ENCODE measurements around the gene ZBTB22. TPM values are rescaled to one million over a fixed set of nuclear protein-coding genes. Genes with fewer than 3 reads are reported as not detected.
"Not testable (repeated sequence)": the region's sequence is repeated elsewhere in the genome, so short reads cannot be mapped to it uniquely, and the experiment has no call there.

ZBTB22 gene
- total RNA-seq, 1 donor from 2014 or later, result 27.3 TPM

DNA sequence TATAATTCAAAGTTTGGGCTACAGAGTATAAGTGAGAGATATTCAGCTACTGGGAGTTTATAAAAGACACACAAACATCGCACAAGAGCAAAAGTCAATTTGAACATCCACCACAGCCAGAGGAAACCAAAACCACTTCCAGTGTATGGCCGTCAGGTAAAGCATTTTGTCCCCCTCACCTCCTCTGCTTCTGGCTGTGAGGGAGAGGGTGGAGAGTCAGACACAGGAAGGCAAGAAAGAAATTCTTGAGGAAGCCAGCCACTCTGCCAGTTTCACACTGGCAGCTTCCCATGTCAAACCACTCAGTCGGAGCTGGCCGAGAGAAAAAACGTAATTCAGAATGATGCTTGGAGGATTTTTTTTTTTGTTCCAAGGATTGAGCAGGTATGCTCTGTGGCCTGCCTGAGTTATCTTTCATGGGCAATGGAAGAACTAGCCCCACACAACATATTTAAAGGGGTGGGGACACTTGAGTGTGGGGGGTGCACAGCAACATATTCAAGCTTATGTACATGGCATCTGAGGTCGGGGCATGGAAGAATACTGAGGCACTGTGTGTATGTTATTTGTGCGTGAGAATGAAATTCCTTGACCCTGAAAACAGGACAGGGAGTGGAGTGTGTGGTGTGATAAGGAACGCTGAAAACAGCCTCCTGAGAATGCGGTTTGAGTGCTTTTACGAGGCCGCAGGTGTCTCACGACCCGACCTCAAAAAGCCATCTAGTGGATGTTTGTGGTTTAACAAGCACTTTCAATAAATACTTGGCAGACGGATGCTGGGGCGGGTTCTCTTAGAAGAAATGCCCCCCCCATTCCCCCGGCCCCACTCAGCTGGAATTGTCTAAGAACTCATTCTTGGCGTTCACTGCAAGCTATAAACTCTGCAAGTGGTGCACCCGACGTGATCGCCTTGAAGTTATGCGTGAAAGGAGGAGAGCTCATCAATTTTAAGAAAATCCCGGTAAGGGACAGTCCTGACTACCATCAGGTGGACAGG, 27.5 kb upstream of the ZBTB22 start:
- TF ChIP-seq, protein P1, sequence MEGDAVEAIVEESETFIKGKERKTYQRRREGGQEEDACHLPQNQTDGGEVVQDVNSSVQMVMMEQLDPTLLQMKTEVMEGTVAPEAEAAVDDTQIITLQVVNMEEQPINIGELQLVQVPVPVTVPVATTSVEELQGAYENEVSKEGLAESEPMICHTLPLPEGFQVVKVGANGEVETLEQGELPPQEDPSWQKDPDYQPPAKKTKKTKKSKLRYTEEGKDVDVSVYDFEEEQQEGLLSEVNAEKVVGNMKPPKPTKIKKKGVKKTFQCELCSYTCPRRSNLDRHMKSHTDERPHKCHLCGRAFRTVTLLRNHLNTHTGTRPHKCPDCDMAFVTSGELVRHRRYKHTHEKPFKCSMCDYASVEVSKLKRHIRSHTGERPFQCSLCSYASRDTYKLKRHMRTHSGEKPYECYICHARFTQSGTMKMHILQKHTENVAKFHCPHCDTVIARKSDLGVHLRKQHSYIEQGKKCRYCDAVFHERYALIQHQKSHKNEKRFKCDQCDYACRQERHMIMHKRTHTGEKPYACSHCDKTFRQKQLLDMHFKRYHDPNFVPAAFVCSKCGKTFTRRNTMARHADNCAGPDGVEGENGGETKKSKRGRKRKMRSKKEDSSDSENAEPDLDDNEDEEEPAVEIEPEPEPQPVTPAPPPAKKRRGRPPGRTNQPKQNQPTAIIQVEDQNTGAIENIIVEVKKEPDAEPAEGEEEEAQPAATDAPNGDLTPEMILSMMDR (IDR thresholded peaks at IDR 0.05; ENCODE audit: unreplicated experiment), result peak; percentile 69
- peaks cover 26% of the 10 kb centered on the region for H3K27me3 Mint-ChIP-seq
- peak; percentile 28 for DNase-seq (ENCODE audit: low spot score, unreplicated experiment)
- no peaks in the 10 kb centered on the region for H3K9me3 Mint-ChIP-seq (ENCODE audit: low read depth)
- H3K4me3 Mint-ChIP-seq (ENCODE audit: low read depth), result no peak overlapping the region
- no peaks in the 10 kb centered on the region for H3K36me3 Mint-ChIP-seq (ENCODE audit: insufficient read depth)
- H3K4me1 Mint-ChIP-seq (ENCODE audit: low read depth), result peaks cover 23% of the 10 kb centered on the region
- peak overlapping the region; percentile 37 for H3K27ac Mint-ChIP-seq

DNA sequence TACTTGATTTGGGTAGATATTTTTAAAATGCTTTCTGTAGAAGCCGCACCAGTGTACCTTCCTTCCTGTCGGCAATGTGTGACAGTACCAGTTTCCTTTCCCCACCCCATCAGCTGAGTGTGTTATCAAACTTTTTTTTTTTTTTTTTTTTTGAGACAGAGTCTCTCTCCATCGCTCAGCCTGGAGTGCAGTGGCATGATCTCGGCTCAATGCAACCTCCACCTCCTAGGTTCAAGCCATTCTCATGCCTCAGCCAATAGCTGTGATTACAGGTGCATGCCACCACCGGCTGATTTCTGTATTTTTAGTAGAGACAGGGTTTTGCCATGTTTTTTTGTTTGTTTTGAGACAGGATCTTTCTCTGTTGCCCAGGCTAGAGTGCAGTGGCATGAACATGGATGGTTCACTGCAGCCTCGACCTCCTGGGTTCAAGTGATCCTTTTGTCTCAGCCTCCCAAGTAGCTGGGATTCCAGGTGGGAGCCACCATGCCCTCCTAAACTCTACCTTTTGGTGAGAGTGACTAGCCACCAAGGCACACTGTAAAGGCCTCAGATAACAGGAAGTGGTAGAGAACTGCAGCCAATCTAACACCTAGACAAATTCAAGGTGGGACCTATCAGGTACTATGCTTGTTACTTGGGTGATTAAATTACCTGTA, 26.5 kb upstream of the ZBTB22 start:
- DNase-seq (ENCODE audit: low spot score, unreplicated experiment), result no peak
- H3K4me3 Mint-ChIP-seq (ENCODE audit: low read depth), result no peak overlapping the region
- H3K27me3 Mint-ChIP-seq, result peaks cover 17% of the 10 kb centered on the region
- H3K27ac Mint-ChIP-seq, result no peak overlapping the region
- TF ChIP-seq, protein P1 (IDR thresholded peaks at IDR 0.05; ENCODE audit: unreplicated experiment), result no peak
- H3K4me1 Mint-ChIP-seq (ENCODE audit: low read depth), result peaks cover 14% of the 10 kb centered on the region
- no peaks in the 10 kb centered on the region for H3K9me3 Mint-ChIP-seq (ENCODE audit: low read depth)
- H3K36me3 Mint-ChIP-seq (ENCODE audit: insufficient read depth), result no peaks in the 10 kb centered on the region

DNA sequence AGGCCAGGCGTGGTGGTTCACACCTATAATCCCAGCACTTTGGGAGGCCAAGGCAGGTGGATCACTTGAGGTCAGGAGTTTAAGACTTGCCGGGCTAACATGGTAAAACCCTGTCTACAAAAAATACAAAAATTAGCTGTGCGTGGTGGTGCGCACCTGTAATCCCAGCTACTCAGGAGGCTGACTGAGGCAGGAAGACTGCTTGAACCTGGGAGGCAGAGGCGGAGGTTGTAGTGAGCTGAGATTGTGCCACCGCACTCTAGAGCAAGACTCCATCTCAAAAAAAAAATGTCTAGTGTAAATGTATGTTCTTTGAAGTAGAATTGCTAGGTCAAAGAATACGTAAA, 26.0 kb upstream of the ZBTB22 start:
- DNase-seq (ENCODE audit: low spot score, unreplicated experiment); H3K9me3 Mint-ChIP-seq (ENCODE audit: low read depth); H3K4me3 Mint-ChIP-seq (ENCODE audit: low read depth); H3K4me1 Mint-ChIP-seq (ENCODE audit: low read depth); H3K27ac Mint-ChIP-seq; H3K36me3 Mint-ChIP-seq (ENCODE audit: insufficient read depth): not testable (repeated sequence)
- H3K27me3 Mint-ChIP-seq, result peaks cover 15% of the 10 kb centered on the region

DNA sequence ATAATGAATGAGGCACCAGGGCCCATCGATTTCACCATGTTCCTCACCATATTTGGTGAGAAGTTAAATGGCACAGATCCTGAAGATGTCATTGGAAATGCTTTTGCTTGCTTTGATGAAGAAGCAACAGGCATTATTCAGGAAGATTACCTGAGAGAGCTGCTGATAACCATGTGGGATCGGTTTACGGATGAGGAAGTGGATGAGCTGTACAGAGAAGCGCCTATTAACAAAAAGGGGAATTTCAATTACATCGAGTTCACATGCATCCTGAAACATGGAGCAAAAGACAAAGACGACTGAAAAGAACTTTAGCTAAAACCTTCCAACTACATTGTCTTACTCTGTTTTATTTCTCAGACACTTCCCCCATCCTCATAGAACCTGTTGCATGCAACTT, 21.6 kb upstream of the ZBTB22 start:
- Mint-ChIP-seq H3K4me3 (ENCODE audit: low read depth) (no peak overlapping the region), H3K9me3 (ENCODE audit: low read depth) (no peaks in the 10 kb centered on the region), H3K27me3 (no peaks in the 10 kb centered on the region), H3K27ac (no peak overlapping the region), H3K4me1 (ENCODE audit: low read depth) (no peaks in the 10 kb centered on the region), H3K36me3 (ENCODE audit: insufficient read depth) (no peaks in the 10 kb centered on the region)
- no peak for DNase-seq (ENCODE audit: low spot score, unreplicated experiment)
- TF ChIP-seq, protein P1 (IDR thresholded peaks at IDR 0.05; ENCODE audit: unreplicated experiment), result no peak

DNA sequence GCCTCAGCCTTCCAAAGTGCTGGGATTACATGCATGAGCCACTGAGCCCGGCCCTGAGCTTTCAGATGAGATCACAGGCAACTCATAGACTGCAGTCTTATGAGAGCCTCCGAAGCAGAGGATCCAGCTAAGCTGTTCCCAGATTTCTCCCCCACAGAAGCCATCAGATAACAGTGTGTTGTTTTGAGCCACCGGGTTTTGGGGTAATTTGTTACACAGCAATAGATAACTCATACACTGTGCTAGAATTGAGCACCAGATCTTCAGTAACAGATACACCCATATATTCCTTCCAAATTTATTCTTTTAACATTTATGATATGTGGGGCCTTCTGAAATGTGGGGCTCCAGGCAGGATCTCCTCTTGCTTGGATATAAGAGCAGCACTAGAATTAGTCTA, 19.0 kb upstream of the ZBTB22 start:
- TF ChIP-seq, protein P1 (IDR thresholded peaks at IDR 0.05; ENCODE audit: unreplicated experiment), result no peak
- H3K4me3 Mint-ChIP-seq (ENCODE audit: low read depth), result no peak overlapping the region
- no peaks in the 10 kb centered on the region for H3K9me3 Mint-ChIP-seq (ENCODE audit: low read depth)
- no peak for DNase-seq (ENCODE audit: low spot score, unreplicated experiment)
- no peaks in the 10 kb centered on the region for H3K27me3 Mint-ChIP-seq
- H3K4me1 Mint-ChIP-seq (ENCODE audit: low read depth), result no peaks in the 10 kb centered on the region
- H3K36me3 Mint-ChIP-seq (ENCODE audit: insufficient read depth), result no peaks in the 10 kb centered on the region
- H3K27ac Mint-ChIP-seq, result no peak overlapping the region

Measured in progenitor cell of endocrine pancreas (in vitro differentiated cells).